H9 (cell line): ENCODE data around the gene ADRA2A. TPM values are rescaled to one million over a fixed set of nuclear protein-coding genes. Genes with fewer than 3 reads are reported as not detected.

Source experiments
- DNase-seq: peaks from one replicate; pipeline ENCODE4 v3.0.0-alpha.2; 2017
- H2AFZ ChIP-seq: one replicate; pipeline ENCODE4 v1.6.1; 2013; ENCODE audit warnings: mild to moderate bottlenecking, low read length, control low read depth, moderate library complexity
- H2AK5ac ChIP-seq: 2 replicates; pipeline ENCODE4 v1.6.1; 2013; ENCODE audit warnings: low read length, control low read depth, mixed read lengths; ENCODE audit not compliant: insufficient read length
- H2BK120ac ChIP-seq: one replicate; pipeline ENCODE4 v1.6.1; 2013; ENCODE audit warnings: low read depth, mild to moderate bottlenecking, low read length, control low read depth, inconsistent platforms; ENCODE audit not compliant: poor library complexity, severe bottlenecking
- H2BK12ac ChIP-seq: 2 replicates; pipeline ENCODE4 v1.6.1; 2013; ENCODE audit warnings: low read length, control low read depth, mixed read lengths, low read depth; ENCODE audit not compliant: insufficient read length
- H2BK15ac ChIP-seq: 2 replicates; pipeline ENCODE4 v1.6.1; 2013; ENCODE audit warnings: low read depth, low read length, control low read depth
- H2BK20ac ChIP-seq: one replicate; pipeline ENCODE4 v1.6.1; 2013; ENCODE audit warnings: low read depth, mild to moderate bottlenecking, low read length, control low read depth, inconsistent platforms; ENCODE audit not compliant: poor library complexity, severe bottlenecking
- H2BK5ac ChIP-seq: 2 replicates; pipeline ENCODE4 v1.6.1; 2013; ENCODE audit warnings: low read length, control low read depth, mixed read lengths; ENCODE audit not compliant: insufficient read length
- H3K14ac ChIP-seq: 2 replicates; pipeline ENCODE4 v1.6.1; 2013; ENCODE audit warnings: low read length, control low read depth; ENCODE audit not compliant: insufficient read depth
- H3K18ac ChIP-seq: 2 replicates; pipeline ENCODE4 v1.6.1; 2013; ENCODE audit warnings: low read depth, mild to moderate bottlenecking, mixed read lengths, low read length, control low read depth; ENCODE audit not compliant: insufficient read length
- H3K23ac ChIP-seq: 2 replicates; pipeline ENCODE4 v1.6.1; 2013; ENCODE audit warnings: low read length, control low read depth, mixed read lengths, low read depth; ENCODE audit not compliant: insufficient read length
- H3K23me2 ChIP-seq: 2 replicates; pipeline ENCODE4 v1.6.1; 2013; ENCODE audit warnings: low read depth, mild to moderate bottlenecking, mixed read lengths, low read length, control low read depth; ENCODE audit not compliant: insufficient read length, poor library complexity, severe bottlenecking
- H3K27ac ChIP-seq: 2 replicates; pipeline ENCODE4 v1.5.1; 2013; ENCODE audit warnings: low read length, control low read depth, mixed read lengths, low read depth; ENCODE audit not compliant: insufficient read length
- H3K27me3 ChIP-seq: 2 replicates; pipeline ENCODE4 v1.6.1; 2013; ENCODE audit warnings: low read length, control low read depth, inconsistent platforms; ENCODE audit not compliant: insufficient read depth
- H3K4ac ChIP-seq: 2 replicates; pipeline ENCODE4 v1.6.1; 2013; ENCODE audit warnings: low read depth, mild to moderate bottlenecking, control low read depth, inconsistent platforms, low read length, moderate library complexity
- H3K4me1 ChIP-seq: 2 replicates; pipeline ENCODE4 v1.6.1; 2013; ENCODE audit warnings: low read length, control low read depth, inconsistent platforms; ENCODE audit not compliant: insufficient read depth
- H3K4me2 ChIP-seq: 2 replicates; pipeline ENCODE4 v1.6.1; 2013; ENCODE audit warnings: low read length, control low read depth, mixed read lengths; ENCODE audit not compliant: insufficient read length, insufficient read depth
- H3K56ac ChIP-seq: 2 replicates; pipeline ENCODE4 v1.6.1; 2013; ENCODE audit warnings: low read depth, mild to moderate bottlenecking, mixed read lengths, low read length, control low read depth; ENCODE audit not compliant: insufficient read length
- H3K79me1 ChIP-seq: 2 replicates; pipeline ENCODE4 v1.6.1; 2013; ENCODE audit warnings: low read depth, mild to moderate bottlenecking, moderate library complexity, low read length, control low read depth, inconsistent platforms; ENCODE audit not compliant: insufficient read depth, poor library complexity, severe bottlenecking
- H3K79me2 ChIP-seq: 2 replicates; pipeline ENCODE4 v1.6.1; 2013; ENCODE audit warnings: low read length, control low read depth, inconsistent platforms; ENCODE audit not compliant: insufficient read depth
- H3K9ac ChIP-seq: 2 replicates; pipeline ENCODE4 v1.6.1; 2013; ENCODE audit warnings: low read length, control low read depth, mixed read lengths; ENCODE audit not compliant: insufficient read length; ENCODE audit errors: extremely low read depth
- H3K9me3 ChIP-seq: one replicate; pipeline ENCODE4 v1.6.1; 2013; ENCODE audit warnings: low read depth, low read length, inconsistent platforms; ENCODE audit not compliant: control insufficient read depth
- H3T11ph ChIP-seq: one replicate; pipeline ENCODE4 v1.6.1; 2013; ENCODE audit warnings: mild to moderate bottlenecking, low read length, control low read depth, inconsistent platforms
- H4K20me1 ChIP-seq: one replicate; pipeline ENCODE4 v1.6.1; 2013; ENCODE audit not compliant: control insufficient read depth, insufficient read length, insufficient read depth
- H4K5ac ChIP-seq: 2 replicates; pipeline ENCODE4 v1.6.1; 2013; ENCODE audit warnings: low read depth, mild to moderate bottlenecking, mixed read lengths, low read length, control low read depth; ENCODE audit not compliant: insufficient read length
- H4K8ac ChIP-seq: replicated peaks from 2 replicates; pipeline ENCODE4 v1.6.1; 2013; ENCODE audit warnings: low read length, control low read depth, mixed read lengths, low read depth; ENCODE audit not compliant: insufficient read length
- H4K91ac ChIP-seq: 2 replicates; pipeline ENCODE4 v1.6.1; 2013; ENCODE audit warnings: low read depth, mild to moderate bottlenecking, moderate library complexity, mixed read lengths, low read length, control low read depth; ENCODE audit not compliant: insufficient read length
- H3K27ac Mint-ChIP-seq, 3 experiments: 2 replicates in 2 of 3; 3 replicates in 1 of 3; pipeline ENCODE4 v1.8.0; 2020 to 2021; ENCODE audit warnings: mixed read lengths in 3 of 3, mild to moderate bottlenecking in 1 of 3, moderate library complexity in 1 of 3
- H3K27me3 Mint-ChIP-seq: 2 replicates; pipeline ENCODE4 v1.8.0; 2021; ENCODE audit warnings: low read depth, mild to moderate bottlenecking, moderate library complexity, mixed read lengths
- H3K36me3 Mint-ChIP-seq, 3 experiments: 2 replicates in 2 of 3; 3 replicates in 1 of 3; pipeline ENCODE4 v1.8.0; 2020 to 2021; ENCODE audit warnings: low read depth in 3 of 3, mixed read lengths in 3 of 3; ENCODE audit not compliant: insufficient read depth in 1 of 3
- H3K4me1 Mint-ChIP-seq, 2 experiments: 2 replicates each; pipeline ENCODE4 v1.8.0; 2020; ENCODE audit warnings: mixed read lengths in 2 of 2
- H3K4me3 Mint-ChIP-seq, 2 experiments: 2 replicates in 1 of 2; 3 replicates in 1 of 2; pipeline ENCODE4 v1.8.0; 2020 to 2021; ENCODE audit warnings: mild to moderate bottlenecking in 2 of 2, mixed read lengths in 2 of 2, moderate library complexity in 1 of 2
- H3K9me3 Mint-ChIP-seq, 2 experiments: 2 replicates in 1 of 2; 3 replicates in 1 of 2; pipeline ENCODE4 v1.8.0; 2020; ENCODE audit warnings: mild to moderate bottlenecking in 2 of 2, mixed read lengths in 2 of 2, moderate library complexity in 1 of 2
- WGBS: extraction: QIAGEN DNeasy Blood & Tissue Kit; methylation state at CpG from one replicate; pipeline ENCODE4 v1.1.7; 2013; ENCODE audit warnings: missing lambda C conversion rate, low lambda C conversion rate, mixed read lengths; ENCODE audit not compliant: insufficient read length; ENCODE audit errors: extremely low coverage; 5-methylcytosine and 5-hydroxymethylcytosine counted together
- total RNA-seq: library from RNA; stranded (reverse); gene quantifications from 2 replicates; pipeline ENCODE4 v1.2.1, GENCODE V29; 2021
- TF ChIP-seq, protein P1 (sequence below): fragments of 200-600 bp; sonication (generic); conservative IDR thresholded peaks from 3 replicates; pipeline ENCODE4 v1.8.0; 2021; ENCODE audit warnings: antibody characterized with exemption, mild to moderate bottlenecking

ADRA2A gene
- total RNA-seq, 1 experiment from 2014 or later, result 1.4 TPM

GRCh38 chr10:111076191-111076681 lies 593 bp upstream of the ADRA2A start:
- peaks cover 7 to 10% of the 10 kb centered on the region in 2 experiments for H3K4me1 Mint-ChIP-seq
- H3K27me3 Mint-ChIP-seq, result peaks cover 74% of the 10 kb centered on the region
- peaks cover 4% of the 10 kb centered on the region for H3K23me2 ChIP-seq
- H3K79me2 ChIP-seq, result no peaks in the 10 kb centered on the region
- H4K20me1 ChIP-seq, result no peaks in the 10 kb centered on the region
- H3K14ac ChIP-seq, result no peak overlapping the region
- TF ChIP-seq, protein P1, sequence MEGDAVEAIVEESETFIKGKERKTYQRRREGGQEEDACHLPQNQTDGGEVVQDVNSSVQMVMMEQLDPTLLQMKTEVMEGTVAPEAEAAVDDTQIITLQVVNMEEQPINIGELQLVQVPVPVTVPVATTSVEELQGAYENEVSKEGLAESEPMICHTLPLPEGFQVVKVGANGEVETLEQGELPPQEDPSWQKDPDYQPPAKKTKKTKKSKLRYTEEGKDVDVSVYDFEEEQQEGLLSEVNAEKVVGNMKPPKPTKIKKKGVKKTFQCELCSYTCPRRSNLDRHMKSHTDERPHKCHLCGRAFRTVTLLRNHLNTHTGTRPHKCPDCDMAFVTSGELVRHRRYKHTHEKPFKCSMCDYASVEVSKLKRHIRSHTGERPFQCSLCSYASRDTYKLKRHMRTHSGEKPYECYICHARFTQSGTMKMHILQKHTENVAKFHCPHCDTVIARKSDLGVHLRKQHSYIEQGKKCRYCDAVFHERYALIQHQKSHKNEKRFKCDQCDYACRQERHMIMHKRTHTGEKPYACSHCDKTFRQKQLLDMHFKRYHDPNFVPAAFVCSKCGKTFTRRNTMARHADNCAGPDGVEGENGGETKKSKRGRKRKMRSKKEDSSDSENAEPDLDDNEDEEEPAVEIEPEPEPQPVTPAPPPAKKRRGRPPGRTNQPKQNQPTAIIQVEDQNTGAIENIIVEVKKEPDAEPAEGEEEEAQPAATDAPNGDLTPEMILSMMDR, result peak; percentile 95
- H3K4me3 Mint-ChIP-seq, result peak overlapping the region; percentile 68 to 82
- no peak overlapping the region for H3K4ac ChIP-seq
- peaks cover 28% of the 10 kb centered on the region; the same call in 1 of the 2 replicates for H3K27me3 ChIP-seq
- H3K9me3 Mint-ChIP-seq, result peaks cover 0 to 4% of the 10 kb centered on the region in 2 experiments; a peak in 3 of 5 replicates
- H2BK12ac ChIP-seq, result no peak overlapping the region
- no peak overlapping the region for H3K56ac ChIP-seq
- no peak overlapping the region for H3K27ac Mint-ChIP-seq
- WGBS, result no CpG with 5 or more reads among the region's 39 CpGs
- DNase-seq, result peak; percentile 91
- H3K18ac ChIP-seq, result no peak overlapping the region
- H3K9ac ChIP-seq, result no peak overlapping the region
- H3T11ph ChIP-seq, result no peak overlapping the region
- no peak overlapping the region for H2BK15ac ChIP-seq
- no peaks in the 10 kb centered on the region for H3K9me3 ChIP-seq
- H3K79me1 ChIP-seq, result no peaks in the 10 kb centered on the region
- H3K4me1 ChIP-seq, result no peaks in the 10 kb centered on the region
- H3K23ac ChIP-seq, result no peak overlapping the region
- H2BK20ac ChIP-seq, result no peak overlapping the region
- H4K8ac ChIP-seq, result no peak overlapping the region
- H2BK5ac ChIP-seq, result no peak overlapping the region
- H2AK5ac ChIP-seq, result no peak overlapping the region
- H2AFZ ChIP-seq, result no peak overlapping the region
- H3K36me3 Mint-ChIP-seq, result peaks cover 0 to 8% (median 2%) of the 10 kb centered on the region in 3 experiments; a peak in 2 of 7 replicates
- H3K27ac ChIP-seq, result no peak overlapping the region
- H4K91ac ChIP-seq, result no peak overlapping the region
- H4K5ac ChIP-seq, result no peak overlapping the region
- no peak overlapping the region for H2BK120ac ChIP-seq
- peak overlapping the region; percentile 60 for H3K4me2 ChIP-seq
